OCI-LY3 (cell line): Measurements from ENCODE around the gene SPEF2.

Experiments used
- EZH2phosphoT487 ChIP-seq: fragments of 200-600 bp; shearing (Covaris generic); IDR thresholded peaks from 2 replicates; pipeline ENCODE4 v1.6.1; 2018; ENCODE audit warnings: antibody characterized with exemption, mixed run types, low read depth
- TF ChIP-seq, protein P1 (sequence below): fragments of 200-600, 300-600 bp; sonication (generic); IDR thresholded peaks from 2 replicates; pipeline ENCODE4 v1.5.1; 2014; ENCODE audit warnings: antibody characterized with exemption, low read length, low read depth

DNA sequence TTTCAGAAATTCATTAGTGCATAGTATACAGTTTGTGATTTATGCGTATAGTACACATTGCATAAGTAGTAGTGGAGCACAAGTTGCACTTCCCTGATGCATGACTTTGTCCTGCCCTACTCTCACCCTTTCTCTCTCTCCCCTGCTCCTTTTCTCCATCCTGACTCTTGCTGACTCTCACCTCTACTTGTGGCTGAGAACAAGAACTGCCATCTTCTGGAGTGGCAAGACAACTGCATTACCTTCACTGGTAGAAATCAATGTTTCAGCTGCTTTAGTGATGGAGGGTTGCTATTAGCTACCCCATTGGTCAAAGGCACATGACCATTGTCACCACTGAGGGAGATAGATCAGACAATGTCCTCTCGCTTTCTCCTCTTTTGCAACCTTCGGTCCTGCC, 26.9 kb downstream of the SPEF2 start:
- TF ChIP-seq, protein P1, sequence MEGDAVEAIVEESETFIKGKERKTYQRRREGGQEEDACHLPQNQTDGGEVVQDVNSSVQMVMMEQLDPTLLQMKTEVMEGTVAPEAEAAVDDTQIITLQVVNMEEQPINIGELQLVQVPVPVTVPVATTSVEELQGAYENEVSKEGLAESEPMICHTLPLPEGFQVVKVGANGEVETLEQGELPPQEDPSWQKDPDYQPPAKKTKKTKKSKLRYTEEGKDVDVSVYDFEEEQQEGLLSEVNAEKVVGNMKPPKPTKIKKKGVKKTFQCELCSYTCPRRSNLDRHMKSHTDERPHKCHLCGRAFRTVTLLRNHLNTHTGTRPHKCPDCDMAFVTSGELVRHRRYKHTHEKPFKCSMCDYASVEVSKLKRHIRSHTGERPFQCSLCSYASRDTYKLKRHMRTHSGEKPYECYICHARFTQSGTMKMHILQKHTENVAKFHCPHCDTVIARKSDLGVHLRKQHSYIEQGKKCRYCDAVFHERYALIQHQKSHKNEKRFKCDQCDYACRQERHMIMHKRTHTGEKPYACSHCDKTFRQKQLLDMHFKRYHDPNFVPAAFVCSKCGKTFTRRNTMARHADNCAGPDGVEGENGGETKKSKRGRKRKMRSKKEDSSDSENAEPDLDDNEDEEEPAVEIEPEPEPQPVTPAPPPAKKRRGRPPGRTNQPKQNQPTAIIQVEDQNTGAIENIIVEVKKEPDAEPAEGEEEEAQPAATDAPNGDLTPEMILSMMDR, result no peak
- no peak for TF ChIP-seq EZH2phosphoT487
